GM19043 (cell line): Measurements from ENCODE around the gene TIGD4.
A peak's percentile ranks its signal among the peaks of the same experiment; 100 is the strongest.
"Not testable (repeated sequence)": the region's sequence is repeated elsewhere in the genome, so short reads cannot be mapped to it uniquely, and the experiment has no call there.

ENCODE experiments used
- ATAC-seq: cut with Tn5 transposase; IDR thresholded peaks from one replicate; pipeline ENCODE4 v1.9.1; 2021; ENCODE audit warnings: low read depth; ENCODE audit not compliant: unreplicated experiment

TIGD4 gene

DNA sequence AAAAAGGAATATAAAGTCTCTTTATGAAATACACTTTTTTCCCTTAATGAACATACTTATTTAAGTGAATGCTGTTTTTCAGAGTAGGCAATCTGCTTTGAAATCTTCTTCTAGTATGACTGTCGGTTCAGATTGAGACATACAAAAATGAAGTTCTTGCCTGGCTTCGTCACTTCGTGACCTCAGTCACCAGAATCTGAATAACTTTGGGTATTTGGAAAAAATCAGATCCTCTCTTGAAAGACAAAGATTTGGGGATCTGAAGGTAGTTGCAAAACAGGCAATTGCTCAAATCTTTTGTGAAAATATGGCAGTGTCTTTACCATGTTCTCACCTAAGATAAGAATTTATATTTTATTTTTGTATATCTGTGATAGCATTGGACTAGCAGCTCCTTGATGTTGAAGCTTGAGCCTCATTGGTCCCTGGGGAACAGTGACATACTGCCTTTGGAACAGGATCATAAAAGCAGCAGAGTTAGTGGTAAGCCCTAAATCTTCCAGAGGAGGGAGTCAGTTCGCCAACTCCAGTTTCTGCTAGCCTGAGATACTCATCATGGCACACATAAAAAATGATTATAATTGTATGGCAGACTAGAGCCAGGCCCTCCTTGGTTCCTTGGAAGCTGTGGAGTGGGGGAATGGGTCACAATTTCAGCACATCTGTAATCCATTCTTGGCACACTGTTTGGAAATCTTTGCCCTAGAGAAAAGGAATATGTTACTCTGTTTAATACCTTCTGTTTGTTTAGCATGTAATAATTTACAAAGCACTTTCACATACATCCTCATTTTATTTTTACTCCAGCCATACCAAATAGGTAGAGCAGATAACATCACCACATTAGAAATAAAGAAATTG lies 5.2 kb upstream of the TIGD4 start:
- no peak for ATAC-seq

GRCh38 chr4:152780267-152780778 lies 793 bp upstream of the TIGD4 start:
- ATAC-seq, result peak; percentile 20

GRCh38 chr4:152778656-152779512 lies 646 bp downstream of the TIGD4 start:
- ATAC-seq, result peak; percentile 18

- no peak for ATAC-seq
These were observed 2.0 kb downstream of the TIGD4 start for GRCh38 chr4:152777488-152777887.

DNA sequence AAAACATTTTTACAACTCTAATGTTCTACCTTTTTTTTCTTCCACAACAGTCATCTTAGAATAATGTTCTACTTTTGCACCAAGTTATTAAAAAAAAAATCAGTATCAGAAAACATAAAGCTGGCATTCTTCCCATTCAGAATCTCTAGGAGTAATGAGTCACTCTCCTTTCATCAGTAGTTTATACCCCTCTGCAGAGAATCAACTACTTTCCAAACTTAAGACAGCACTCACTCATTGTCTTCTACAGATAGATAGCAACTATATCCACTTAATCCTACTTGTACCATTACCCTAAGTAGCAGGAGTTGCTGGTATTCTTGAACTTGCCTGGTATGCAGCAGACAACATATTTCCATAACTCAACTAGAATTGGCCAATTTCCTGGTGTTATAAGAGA lies 3.2 kb downstream of the TIGD4 start:
- no peak for ATAC-seq

DNA sequence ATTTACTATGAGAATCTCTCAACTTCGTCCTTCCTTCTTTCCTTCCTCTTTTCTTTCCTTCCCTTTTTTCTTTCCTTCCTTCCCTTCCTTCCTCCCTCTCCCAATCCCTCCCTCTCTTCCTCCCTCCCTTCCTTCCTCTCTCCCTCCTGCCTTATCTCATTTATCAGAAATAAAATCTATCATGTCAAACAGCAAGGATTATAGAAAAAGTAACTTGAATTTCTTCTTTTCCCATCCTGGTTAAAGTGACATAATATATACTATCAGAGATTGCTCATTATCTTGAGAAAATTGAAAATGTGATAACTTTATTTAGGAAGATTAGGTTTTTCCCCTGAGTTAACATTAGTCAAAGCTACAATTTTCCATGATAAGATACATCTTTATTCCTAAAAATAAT lies 5.6 kb downstream of the TIGD4 start:
- no peak for ATAC-seq

GRCh38 chr4:152773339-152773738 lies 6.2 kb downstream of the TIGD4 start:
- no peak for ATAC-seq

GRCh38 chr4:152771741-152772533 lies 7.6 kb downstream of the TIGD4 start:
- ATAC-seq, result peak; percentile 88

DNA sequence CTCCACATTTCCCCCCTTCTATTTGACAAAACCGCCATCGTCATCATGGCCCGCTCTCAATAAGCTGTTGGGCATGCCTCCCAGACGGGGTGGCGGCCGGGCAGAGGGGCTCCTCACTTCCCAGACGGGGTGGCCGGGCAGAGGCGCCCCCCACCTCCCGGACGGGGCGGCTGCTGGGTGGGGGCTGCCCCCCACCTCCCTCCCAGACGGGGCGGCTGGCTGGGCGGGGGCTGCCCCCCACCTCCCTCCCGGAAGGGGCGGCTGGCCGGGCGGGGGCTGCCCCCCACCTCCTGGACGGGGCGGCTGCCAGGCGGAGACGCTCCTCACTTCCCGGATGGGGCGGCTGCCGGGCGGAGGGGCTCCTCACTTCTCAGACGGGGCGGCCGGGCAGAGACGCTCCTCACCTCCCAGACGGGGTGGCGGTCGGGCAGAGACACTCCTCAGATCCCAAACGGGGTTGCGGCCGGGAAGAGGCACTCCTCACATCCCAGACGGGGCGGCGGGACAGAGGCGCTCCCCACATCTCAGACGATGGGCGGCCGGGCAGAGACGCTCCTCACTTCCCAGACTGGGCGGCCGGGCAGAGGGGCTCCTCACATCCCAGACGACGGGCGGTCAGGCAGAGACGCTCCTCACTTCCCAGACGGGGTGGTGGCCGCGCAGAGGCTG lies 14.3 kb downstream of the TIGD4 start:
- ATAC-seq, result not testable (repeated sequence)

DNA sequence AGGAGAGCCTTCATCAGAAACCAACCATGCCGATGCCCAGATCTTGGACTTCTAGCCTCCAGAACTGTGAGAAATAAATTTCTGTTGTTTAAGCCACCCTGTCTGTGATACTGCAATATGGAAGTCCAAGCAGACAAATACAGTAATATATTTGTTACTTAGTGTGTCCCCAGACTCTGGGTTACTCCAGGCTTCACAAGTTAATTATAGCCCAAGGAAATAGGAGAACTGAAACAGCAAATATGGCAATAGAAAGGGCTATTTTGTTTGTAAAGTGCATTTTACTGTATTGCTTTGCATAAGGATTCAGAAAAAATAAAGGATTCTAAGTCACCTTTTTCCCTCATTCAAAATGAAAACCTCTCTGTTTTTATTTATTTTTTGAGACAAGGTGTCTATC lies 15.7 kb downstream of the TIGD4 start:
- ATAC-seq, result no peak

DNA sequence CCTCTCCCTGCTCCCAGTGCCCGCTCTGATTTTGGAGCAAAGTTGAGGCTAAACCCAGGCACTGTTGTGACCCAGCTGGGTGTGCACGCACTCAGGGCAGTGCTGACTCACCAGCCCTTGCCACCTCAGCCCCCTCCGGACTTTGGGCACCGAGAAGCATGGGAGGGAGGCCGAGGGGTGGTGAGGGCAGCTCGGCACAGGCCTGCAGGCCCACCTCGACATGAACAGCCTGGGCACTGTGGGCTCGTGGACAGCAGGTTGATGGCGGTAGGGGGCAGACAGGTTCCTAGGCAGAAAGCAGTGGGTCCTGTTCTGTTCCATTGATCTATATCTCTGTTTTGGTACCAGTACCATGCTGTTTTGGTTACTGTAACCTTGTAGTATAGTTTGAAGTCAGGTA lies 30.9 kb downstream of the TIGD4 start:
- ATAC-seq, result no peak

DNA sequence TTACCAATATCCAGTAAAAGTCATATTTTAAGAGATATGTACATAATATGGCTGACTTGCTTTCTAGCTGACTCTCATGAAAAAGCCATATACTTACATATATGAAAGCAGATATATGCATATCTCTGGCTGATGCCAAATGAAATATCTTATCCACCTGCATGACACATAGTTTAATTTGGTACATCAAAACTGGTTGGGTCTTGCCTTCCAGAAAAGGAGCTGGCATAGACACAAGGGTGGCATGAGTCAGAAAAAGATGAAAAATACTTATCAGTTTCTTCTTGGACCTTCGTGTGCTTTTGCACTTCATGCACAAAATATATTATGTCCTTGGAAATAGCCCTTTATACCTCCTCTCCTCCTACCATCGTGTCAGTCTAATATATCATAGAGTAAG lies 32.1 kb downstream of the TIGD4 start:
- no peak for ATAC-seq

DNA sequence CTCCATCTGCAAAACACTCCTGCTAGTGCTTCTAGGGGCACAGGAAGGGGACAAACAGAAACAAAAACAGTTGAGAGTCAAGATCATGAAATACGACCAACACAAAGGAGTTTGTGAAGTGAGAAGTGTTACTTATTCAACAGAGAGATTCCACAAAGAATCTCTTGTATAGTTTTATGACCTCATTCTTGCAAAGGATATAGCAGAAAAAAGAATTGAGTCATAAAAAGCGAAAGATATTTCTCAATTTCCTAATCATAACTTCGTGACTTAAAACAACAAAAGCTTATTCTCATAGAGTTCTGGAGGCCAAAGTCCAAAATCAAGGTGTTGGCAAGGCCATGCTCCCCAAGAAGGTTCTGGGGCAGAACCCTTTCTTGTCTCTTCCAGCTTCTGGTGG lies 40.7 kb downstream of the TIGD4 start:
- no peak for ATAC-seq

DNA sequence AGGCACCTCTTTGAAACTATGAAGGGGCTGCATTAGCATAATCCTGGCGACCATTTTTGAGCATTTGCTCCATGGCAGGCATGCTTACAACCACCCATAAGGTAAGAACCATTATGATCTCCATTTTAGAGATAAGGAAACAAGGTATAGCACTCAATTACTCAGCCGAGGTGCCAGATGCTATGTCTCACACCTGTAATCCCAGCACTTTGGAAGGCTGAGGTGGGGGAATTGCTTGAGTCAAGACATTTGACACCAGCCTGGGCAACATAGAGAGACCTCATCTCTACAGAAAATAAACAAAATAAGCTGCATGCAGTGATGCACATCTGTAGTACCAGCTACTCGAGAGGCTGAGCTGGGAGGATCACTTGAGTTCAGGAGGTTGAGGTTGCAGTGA lies 43.6 kb downstream of the TIGD4 start:
- ATAC-seq, result no peak

DNA sequence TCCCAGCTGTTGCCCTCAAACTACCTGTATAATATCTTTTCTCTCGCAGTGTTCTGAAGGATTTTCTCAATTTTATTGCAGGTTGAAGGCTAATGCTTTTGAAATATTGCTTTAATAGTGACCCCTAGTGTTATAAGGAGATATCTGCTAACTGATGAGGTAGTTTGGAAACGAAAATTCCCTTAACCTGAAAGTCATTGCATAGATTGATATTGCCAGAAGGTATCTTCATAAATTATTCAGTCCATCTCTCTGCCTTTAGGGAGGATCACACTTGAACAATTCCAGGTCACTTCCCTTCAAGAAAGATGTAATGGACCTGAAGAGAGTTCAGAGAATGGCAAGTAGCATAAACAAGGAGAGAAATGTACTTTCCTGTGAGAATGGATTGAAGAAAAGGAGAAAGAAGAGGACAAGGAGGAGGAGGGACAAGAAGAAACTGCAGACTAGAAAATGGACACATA lies 44.1 kb downstream of the TIGD4 start:
- ATAC-seq, result peak; percentile 49

- no peak for ATAC-seq
These were observed 44.9 kb downstream of the TIGD4 start for GRCh38 chr4:152734699-152735050.

DNA sequence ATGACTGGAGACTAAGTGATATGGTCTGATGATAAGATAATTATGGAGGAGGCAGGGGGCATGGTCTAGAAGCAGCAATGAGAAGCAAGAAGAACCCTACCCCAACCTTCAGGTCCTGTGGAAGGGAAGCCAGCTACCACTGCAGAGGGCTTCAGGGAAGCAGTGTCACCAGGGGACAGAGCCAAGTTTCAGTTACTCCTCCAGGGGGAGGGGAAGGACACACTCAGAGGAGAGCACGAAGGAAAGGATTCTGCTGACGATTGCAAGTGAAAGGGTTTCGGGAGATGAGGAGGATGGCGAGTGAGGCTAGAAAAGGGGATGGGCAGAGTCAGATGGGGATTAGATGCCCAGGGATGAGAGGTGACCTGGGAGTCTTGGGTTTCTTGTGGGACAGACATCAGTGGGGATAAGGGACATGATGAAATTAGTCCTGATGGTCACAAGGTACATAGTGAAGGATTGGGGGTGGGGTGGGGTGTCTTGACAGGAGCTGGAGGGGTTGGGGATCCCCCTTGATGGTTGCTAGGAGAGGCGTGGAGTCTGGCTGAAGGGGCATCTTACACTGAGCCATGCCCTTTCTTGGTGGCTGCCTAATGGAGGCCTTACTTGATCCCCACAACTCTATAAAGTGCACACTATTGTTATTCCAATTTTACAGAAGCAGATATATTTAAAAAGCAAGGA lies 45.4 kb downstream of the TIGD4 start:
- no peak for ATAC-seq

DNA sequence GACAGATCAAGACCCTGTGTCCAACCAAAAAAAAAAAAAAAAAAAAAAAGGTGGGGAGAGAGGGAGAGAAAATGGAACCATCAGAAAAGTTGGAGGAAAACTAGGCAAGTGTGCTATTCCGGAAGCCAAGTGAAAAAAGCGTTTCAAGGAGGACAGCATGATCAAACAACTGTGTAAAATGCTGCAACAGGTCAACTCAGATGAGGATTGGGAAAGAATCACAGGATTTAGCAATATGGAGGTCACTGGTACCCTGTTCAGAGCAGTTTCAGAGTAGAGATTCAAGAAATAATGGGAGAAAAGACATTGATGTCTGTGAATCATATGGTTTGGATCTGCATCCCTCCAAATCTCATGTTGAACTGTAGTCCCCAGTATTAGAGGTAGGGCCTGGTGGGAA lies 47.5 kb downstream of the TIGD4 start:
- ATAC-seq, result no peak

DNA sequence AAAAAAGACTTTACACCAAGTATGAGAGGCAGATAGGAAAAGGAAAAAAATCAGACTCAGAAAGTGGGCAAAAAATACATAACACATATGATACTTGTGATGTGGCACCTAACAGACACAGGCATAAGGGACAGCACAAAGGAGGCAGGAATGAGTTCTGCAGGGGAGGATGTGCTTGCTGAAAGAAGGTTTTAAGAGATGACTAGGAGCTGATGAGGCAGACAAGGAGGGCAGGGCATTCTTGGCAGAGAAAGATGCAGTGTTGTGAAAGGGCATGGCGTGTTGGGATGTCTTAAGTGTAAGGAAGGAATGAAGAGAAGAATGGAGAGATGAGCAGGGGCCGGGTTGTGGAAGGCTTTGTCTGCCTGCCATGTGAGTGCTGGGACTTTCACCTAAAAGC lies 50.1 kb downstream of the TIGD4 start:
- no peak for ATAC-seq

- ATAC-seq, result no peak
These were observed 51.2 kb downstream of the TIGD4 start for GRCh38 chr4:152728343-152728742.
